CD4-positive, alpha-beta T cell treated with Interleukin-6 for 4 hours (primary cell): ENCODE measurements around the gene CIC.

Experiments used
- DNase-seq: peaks from one replicate; pipeline ENCODE4 v3.0.0-alpha.2; 2020; ENCODE audit warnings: mixed read lengths

The CIC gene

DNA sequence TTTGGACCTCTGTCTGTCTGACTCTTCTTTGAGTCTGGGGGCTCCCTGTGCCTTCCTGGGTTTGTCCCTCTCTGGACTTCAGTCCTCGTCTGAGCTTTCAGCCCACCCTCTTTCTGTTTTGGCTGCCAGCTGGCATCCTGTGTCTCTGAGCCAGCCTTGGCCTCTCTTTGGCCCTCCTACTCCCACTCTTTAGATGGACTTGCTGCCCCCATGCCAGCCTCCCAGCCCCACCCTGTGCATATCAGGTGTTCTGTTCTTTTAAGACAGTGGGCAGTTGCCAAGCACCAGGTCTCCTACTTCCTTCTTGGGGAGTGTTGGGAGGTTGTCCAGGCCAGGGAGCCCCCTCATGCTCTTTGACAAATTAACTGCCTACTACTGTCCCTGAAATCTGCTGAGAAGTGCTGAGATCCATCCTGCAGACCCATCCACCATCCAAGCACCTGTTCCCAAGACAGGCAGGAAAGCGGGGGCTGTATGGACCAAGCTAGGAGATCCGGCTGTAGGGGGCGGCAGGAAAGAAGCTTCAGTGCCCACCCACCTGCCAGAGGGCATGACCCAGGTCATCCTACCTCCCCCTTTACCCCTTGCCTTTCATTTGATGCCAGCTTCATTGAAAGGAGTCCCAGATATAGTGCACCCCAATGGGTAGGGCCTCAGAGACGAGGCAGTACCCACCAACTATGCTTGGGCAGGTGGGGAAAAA, 9.6 kb downstream of the CIC start:
- no peak for DNase-seq

DNA sequence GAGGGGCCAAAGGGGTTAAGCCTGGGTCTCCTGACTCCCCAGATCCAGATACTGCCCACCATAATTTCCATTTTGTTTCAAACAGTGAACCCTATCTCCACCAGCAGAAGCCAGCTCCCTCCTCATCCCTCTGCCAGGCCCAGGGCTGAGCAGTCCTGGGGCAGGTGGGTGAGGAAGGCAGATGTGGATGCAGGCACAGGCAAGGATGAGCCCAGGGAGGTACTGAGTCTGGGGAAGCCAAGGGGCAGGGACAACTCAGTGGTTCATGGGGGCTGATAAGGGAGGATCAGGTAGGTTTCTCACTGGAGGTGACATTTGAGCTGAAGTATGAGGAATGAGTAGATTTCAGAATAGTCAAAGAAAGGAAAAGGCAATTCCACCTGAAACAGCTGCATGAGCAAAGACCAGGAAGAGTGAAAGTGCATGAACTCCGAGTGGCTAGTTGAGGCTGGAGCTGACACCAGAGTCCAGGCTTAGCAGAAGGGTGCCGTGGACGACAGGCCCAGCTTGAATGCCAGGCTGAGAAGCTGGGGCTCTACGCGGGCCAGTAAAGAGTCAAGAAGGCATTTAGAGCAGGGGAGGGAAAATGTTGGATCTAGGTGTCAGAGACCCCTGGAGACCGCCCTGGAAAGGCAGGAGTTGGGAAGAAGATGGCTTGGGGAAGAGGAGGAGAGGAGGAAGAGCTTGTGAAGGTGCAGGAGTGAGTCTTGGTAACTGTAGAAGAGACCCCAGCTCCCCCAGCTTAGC, 10.3 kb downstream of the CIC start:
- DNase-seq = peak; percentile 3

DNA sequence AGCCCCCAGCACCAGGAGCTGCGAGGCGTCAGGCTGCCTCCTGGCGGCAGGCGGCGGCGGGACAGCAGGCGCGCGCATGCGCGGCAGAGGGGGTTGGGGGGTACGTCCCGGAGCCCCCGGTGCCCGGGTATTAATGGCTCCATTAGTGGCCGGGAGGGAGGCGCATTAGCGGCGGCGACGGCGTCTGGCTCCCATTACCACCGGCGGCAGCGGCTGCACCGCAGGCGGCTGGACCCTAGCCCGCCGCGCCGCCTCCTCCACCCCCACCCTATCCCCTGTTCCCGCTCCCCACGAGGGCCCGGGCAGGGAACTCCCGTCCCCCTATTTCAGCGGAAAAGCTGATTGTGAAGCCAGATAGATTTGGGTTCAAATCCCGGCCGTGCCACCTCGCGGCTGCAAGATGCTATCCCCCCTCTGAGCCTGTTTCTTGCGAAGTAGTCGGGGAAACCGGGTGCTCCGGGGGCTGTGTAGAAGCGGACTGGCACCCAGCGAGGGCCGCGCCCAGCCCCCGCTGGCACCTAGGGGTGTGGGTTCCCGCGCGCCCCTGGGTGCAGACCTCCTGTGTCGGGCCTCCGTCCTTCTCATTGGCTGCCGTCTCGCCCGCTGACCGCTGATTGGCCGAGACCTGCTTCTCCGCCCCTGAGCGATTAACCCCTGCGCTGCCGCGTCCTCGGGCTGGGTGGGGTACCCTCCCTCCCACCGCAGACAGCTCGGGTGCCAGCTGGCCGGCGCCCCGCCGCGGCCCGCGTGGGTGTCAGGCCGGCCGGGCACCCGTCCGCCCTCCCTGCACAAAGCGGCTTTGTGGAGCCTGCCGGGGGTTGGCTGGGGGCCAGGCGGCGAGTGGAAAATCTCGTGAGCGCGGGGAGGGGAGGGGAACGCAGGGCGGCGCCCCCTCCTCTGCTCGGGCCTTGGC, 11.1 kb downstream of the CIC start:
- peak; percentile 89 for DNase-seq

DNA sequence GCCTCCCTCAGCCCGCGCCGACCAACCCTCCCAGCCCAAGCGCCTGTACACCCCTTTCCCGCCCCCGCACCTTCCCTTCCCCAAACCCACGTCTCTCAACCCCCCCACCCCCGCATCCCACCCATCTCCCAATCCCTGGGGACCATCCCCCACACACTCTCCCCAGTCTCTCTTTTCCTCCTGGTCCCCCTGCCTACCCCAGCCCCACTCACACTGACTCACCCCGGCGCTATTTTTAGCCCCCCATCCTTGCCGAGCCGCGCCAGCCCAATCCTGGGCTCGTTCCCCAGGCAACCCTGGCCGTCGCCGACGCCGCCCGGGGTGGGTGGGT, 11.7 kb downstream of the CIC start:
- no peak for DNase-seq

DNA sequence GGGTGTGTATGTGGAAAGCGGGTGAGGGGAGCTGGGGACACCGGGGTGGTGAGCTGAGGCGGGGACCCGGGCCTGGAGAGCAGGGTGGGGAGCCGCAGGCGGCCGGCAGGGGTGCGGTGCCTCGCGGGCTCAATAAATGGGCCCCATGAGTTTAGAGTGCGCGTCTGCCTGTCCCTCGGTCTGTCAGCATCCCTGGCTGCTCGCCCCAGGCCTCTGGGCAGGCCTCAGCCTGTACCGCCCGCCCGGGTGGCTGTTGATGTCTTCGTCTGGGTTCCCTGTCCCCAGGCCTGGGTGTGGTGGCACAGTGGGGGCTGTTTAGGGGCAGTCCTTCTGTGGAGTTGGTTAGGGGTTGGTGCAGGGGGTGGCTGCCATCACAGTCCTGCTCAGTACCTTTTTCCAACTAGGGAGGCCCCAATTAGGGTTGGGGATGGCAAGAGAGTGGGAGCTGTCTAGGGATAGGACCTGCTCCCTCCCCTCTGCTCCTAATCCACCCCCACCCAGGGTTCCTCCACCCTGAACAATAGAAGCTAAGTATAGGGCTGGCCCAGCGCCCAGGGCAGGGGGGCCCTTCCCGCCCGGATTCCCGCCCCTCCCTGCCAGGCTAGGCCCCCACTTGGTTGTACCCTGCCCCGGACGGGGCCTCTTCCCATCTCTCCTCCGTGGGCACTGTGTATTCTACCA, 12.2 kb downstream of the CIC start:
- DNase-seq = no peak

DNA sequence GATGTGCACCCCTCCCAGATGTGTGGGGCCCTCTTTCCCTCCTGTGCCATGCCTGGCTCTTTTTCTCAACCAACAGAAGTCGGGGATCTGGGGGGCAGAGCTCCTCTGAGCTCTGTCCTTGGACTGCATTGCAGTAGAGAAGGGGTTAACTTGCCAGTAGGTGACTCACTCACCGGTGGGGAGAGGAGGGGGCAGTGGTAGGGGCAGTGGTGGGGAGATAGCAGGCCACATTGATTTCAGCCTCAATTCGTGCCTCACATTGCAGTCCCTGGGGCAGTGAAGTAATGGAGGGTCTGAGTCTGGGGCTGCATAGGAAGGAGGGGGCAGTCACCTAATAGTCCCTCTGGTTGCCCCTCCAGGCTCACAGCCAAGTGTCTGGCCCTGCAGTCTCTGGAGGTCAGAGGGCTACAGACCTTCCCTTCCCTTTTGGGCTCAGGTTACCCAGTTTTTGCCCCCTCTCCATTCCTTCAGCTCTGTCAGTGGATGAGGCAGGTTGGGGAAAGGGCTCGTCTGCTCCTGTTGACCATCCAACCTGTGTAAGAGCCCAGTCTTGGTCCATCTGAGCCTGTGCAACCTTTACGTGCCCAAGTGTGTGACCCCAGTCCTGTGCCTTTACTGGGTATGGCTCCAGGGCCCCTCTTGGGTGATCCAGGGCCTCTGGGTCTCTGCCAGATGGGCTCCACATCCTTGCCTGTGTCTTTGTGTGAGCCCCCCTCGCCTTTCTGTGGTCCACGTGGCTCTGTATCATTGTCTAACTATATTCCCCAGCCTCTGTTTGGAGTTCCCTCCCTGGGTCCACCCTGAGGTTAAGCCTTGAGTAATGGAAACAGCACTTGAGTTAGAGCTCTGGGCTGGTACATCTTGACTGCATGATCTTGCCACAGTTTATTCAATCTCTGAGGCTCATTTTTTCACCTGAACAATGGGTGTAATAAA, 13.0 kb downstream of the CIC start:
- no peak for DNase-seq

DNA sequence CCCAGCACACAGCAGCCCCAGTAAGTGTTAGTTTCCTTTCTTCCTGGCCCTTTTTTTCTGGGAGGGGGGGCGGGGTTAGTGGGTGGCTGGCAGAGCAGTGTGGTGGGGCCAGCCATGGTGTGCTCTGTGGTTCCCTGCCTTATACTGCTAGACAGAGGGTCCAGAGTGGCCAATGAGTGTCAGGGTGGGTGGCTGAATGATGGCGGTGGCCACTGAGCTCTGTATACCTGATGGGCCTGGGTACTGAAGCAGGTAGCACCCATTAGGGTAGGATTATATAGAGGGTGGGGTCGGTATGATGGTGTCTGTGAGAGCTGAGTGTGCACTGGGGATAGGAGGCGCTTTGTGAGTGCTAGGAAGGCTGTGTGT, 13.8 kb downstream of the CIC start:
- peak; percentile 31 for DNase-seq

DNA sequence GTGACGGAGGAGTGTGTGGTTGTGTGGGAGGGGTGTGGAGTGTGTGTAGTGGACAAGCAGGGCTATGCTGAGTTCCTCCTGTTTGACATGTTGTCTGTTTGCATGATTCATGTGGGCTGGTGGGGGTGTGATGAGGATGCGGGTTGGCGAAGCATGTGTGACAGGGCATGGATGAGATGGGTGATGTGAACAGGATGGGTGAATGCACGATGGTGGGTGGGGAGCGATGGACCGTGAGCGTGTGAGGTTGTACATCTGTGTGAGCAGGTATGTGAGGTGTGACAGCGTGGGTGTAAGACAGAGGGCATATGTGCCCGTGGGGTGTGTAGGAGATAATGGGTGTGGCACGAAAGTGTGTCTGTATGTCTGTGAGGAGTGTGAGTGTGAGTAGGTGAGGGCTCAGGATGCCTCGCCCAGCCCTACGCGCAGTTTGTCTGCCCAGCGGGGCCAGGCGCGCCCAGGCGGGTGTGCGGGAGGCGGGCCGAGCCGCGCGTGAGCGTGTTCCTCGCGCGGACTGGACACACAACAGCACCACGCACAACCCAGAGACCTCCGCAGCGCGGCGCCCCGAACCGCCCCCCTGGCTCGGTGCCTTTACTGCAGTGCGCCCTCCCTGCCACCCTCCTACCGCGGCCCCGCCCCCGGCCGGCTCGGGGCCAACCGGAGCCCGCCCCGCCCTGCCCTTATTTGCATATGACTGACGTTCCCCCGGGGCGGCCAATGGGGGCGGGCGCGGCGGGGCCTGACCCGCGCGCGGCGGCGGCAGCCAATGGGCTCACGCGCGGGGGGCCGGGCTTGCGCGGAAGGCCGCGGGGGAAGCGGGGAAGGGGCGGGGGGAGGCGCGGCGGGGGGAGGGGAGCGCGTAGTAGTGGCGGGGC, 14.4 kb downstream of the CIC start:
- peak; percentile 98 for DNase-seq

DNA sequence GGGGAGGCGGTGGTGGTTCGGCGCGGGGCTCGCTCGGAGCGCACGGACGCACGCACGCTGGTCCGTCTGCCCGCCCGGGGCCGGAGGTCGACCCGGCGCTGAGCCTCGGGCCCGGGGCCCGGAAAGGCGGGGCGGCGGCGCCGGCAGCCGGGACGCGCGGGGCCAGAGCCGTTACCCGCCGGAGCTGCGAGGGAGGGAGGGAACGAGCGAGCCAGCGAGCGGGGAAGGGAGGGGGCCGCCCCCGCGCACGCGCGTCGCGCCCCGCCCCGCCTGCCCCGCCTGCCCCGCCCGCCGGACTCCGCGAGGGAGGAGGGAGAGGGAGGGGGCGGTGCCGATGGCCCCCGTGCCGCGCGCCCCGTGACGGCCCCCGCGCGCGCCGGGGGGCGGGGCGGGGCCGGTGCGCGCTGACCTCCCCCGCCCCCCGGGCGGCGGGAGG, 15.0 kb downstream of the CIC start:
- peak; percentile 91 for DNase-seq

DNA sequence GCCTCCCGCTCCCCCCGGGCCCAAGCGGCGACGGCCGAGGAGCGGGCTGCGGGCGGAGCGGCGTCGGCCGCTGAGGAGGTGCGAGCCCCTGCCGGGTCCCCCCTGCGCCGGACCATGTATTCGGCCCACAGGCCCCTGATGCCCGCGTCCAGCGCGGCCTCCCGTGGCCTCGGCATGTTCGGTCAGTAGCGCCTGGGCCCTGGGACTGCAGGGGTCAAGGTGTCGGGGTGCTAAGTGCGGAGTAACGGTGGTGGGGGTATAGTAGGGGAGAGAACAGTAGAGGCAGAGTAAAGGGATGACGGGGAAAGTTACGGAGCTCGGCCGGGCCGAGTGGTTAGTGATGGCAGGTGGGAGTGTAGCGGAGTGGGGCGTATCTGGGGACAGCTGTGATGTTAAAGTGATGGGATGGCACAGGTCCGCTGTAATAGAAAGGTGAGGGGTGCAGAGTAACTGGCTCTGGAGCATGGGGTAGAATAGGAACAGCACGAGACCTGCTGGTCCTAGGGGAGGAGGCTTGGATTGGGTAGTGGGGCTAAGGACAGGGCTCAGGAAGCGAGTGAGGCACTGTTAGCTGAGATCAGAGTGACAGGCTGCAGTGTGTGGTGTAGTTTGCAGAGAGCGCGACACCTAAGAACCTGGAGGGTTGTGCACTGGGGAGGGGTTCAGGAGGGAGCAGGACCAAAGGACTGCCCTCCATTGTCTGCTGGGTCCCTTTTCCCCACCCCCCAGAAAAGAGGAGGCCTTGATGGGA, 15.7 kb downstream of the CIC start:
- peak; percentile 39 for DNase-seq

DNA sequence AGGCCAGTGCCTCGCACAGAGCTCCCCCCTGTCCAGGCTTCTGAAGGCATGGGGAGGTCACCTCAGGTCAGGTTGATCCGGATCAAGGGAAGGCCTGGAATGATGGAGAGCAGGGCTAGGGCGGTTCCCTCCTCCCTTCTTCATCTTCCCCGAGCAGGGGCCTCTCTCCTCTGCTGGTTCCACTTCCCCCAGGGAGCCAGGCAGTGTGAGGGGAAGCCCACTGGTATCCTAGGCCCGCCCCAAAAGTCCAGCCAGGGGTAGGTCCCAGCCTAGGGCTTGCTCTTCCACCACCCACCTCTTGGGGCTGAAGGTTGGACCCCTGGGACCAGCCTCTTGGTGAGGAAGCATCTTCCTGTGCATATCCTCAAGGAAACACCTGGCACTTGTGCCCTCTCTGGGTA, 16.5 kb downstream of the CIC start:
- DNase-seq = no peak

DNA sequence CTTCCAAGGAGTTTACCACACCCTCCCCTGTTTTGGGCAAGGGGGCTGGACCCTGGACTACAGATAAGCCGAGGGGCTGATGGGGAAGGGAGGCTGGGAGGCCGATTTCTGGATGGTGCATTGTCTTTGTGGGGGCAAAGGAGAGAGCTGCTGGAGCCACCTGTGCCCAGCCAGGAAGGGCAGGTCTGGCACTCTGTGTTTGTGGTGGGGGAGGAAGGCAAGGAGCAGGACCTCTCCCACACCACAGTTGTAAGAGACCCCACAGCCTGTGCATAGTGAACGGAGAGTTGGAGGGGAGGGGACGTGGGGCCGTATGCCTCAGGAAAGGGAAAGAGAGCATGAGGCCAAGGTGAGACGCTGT, 16.9 kb downstream of the CIC start:
- no peak for DNase-seq

DNA sequence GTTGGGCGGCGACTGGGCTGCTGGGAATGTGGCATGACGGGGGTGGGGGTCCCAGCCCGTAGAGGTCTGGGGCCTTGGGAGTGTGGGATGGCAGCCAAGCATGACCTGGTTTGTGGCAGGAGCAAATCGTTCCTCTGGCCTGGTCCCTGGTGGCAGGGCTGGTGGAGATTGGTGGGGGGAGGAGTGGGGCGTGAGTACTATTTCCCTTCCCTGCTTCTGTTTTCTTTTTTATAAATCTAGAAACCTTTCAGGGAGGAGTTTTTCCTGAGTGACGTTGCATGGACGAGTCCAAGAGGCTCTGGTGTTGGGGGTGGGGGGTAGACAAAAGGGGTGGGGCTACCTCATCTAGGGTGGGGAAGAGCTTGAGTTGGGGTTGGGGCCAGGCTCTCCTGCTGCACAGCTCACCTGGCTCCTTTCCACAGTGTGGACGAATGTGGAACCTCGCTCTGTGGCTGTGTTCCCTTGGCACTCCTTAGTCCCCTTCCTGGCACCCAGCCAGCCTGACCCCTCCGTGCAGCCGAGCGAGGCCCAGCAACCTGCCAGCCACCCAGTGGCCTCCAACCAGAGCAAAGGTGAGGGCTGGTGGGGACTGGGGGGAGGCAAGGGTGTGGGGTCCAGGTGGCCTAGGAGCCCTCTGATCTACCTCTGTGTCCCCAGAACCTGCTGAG, 17.4 kb downstream of the CIC start:
- no peak for DNase-seq

DNA sequence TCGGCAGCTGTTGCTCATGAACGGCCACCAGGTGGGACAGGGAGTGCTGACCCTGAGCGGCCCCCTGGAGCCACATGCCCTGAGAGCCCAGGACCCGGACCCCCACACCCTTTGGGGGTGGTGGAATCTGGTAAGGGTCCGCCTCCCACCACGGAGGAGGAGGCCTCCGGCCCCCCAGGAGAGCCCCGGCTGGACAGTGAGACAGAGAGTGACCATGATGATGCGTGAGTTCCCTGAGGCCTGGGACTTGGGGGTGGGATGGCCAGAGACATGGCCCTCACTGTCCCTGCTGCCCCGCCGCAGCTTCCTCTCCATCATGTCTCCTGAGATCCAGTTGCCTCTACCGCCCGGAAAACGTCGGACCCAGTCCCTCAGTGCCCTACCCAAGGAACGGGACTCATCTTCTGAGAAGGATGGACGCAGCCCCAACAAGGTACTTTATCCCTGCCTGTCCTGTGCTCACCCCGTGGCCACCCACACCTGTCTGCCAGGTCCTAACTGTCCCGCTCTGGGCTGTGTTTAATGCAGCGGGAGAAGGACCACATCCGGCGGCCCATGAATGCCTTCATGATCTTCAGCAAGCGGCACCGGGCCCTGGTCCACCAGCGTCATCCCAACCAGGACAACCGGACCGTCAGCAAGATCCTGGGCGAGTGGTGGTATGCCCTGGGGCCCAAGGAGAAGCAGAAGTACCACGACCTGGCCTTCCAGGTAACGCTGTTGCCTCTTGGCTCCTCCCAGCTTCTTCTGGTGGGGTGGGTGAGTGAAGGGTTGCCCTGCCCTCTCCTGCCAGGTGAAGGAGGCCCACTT, 18.2 kb downstream of the CIC start:
- DNase-seq = no peak

DNA sequence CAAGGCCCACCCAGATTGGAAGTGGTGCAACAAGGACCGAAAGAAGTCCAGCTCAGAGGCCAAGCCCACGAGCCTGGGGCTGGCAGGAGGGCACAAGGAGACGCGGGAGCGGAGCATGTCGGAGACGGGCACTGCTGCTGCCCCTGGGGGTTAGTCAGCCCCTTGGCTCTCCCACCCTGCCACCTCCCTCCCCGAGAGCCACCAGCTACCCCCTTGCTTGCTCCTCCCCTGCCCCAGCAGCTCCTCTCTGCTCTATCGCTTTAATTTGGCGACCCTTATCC, 18.7 kb downstream of the CIC start:
- no peak for DNase-seq

DNA sequence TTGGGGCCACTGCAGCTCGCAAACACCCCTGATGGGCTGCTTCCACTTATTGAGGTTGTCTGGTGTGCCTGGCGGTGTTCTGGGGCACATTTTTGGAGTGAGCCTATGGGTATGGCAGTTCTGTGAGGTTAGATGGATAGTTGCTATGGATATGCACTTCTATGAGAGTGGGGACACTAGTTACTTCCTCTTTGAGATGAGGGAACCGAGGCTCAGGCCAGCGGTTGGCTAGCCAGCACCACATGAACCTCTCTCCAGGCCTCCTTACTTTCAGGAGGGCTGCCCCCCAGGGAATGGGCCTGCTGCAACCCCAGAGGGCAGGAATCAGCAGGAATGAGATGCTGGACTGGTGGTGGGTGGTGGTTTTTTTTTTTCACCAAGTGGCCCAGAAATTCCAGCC, 19.3 kb downstream of the CIC start:
- DNase-seq = no peak

DNA sequence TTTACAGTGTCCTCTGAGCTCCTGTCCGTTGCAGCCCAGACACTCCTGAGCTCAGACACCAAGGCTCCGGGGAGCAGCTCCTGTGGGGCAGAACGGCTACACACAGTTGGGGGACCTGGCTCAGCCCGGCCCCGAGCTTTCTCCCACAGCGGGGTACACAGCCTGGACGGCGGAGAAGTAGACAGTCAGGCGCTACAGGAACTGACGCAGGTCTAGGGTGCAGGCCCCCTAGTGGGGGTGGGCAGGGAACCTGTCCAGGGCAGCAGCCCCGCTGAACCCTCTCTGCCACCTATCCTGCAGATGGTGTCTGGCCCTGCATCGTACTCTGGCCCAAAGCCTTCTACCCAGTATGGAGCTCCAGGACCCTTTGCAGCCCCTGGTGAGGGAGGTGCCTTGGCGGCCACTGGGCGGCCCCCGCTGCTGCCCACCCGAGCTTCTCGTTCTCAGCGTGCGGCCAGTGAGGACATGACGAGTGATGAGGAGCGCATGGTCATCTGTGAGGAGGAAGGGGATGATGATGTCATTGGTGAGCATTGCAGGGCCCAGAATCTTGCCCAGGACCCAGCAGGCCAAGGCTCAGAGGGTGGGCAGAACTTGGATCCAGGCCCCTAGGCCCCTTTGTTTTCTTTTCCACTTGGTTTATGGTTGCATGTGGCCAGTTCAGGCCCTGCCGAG, 20.0 kb downstream of the CIC start:
- no peak for DNase-seq

DNA sequence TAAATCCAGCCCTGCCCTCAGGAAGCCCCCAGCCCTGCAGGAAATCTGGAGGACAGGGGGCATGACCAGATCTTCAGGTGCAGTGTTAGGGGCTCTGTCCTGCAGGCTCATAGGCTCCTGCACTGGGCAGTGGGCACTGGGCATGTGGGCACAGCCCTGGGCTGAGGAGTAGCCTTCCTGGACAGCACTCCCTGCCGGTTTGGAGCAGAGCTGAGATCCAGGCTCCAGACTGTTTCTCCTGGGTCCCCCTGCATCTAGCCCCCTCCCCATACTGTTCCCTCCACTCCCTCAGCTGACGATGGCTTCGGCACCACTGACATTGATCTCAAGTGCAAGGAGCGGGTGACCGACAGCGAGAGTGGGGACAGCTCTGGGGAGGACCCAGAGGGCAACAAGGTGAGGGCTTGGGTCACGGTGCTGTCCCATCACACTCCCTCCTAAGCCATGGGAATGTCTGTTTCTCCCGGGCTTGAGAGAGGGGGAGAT, 20.5 kb downstream of the CIC start:
- DNase-seq = no peak
